ENCODE data around the gene ZBTB17.
"Not testable (repeated sequence)": the region's sequence is repeated elsewhere in the genome, so short reads cannot be mapped to it uniquely, and the experiment has no call there.

The ZBTB17 gene

GRCh38 chr1:15975805-15976680 is at the start of gene ZBTB17:
ZBTB17 (minus strand) TSS chr1:15976101; CDS start chr1:15948495, 27,606 bp downstream.
- peak; percentile 83 for DNase-seq

- DNase-seq, result no peak
Observed at GRCh38 chr1:16023050-16023653, 47.3 kb upstream of the ZBTB17 start.

- no peak for DNase-seq
Observed at GRCh38 chr1:16022393-16022792, 46.5 kb upstream of the ZBTB17 start.

- DNase-seq, result no peak
Observed at GRCh38 chr1:16021681-16022080, 45.8 kb upstream of the ZBTB17 start, which contains the start of gene CLCNKA. CLCNKA (plus strand) TSS chr1:16022036; CDS start chr1:16022620, 584 bp downstream.

GRCh38 chr1:16020878-16021277 is 45.0 kb upstream of the ZBTB17 start:
- DNase-seq, result not testable (repeated sequence)

- no peak for DNase-seq
Observed at GRCh38 chr1:16020325-16020724, 44.4 kb upstream of the ZBTB17 start.

- no peak for DNase-seq
Observed at GRCh38 chr1:16019644-16020277, 43.9 kb upstream of the ZBTB17 start.

- DNase-seq, result no peak
Observed at GRCh38 chr1:16018749-16019643, 43.1 kb upstream of the ZBTB17 start.

GRCh38 chr1:16018308-16018707 is 42.4 kb upstream of the ZBTB17 start:
- DNase-seq, result no peak

GRCh38 chr1:16017461-16018303 is 41.8 kb upstream of the ZBTB17 start, which contains the start of gene HSPB7:
HSPB7 (minus strand) TSS chr1:16018043; CDS start chr1:16017963, 80 bp downstream.
- no peak for DNase-seq

GRCh38 chr1:16017076-16017460 is 41.2 kb upstream of the ZBTB17 start:
- no peak for DNase-seq

- no peak for DNase-seq
Observed at GRCh38 chr1:16015960-16016901, 40.3 kb upstream of the ZBTB17 start.

- no peak for DNase-seq
Observed at GRCh38 chr1:16015491-16015890, 39.6 kb upstream of the ZBTB17 start.

- DNase-seq, result no peak
Observed at GRCh38 chr1:16014509-16015482, 38.9 kb upstream of the ZBTB17 start.

- DNase-seq, result no peak
Observed at GRCh38 chr1:16013908-16014258, 38.0 kb upstream of the ZBTB17 start.

GRCh38 chr1:16013220-16013907 is 37.5 kb upstream of the ZBTB17 start:
- DNase-seq, result no peak

GRCh38 chr1:16012590-16013219 is 36.8 kb upstream of the ZBTB17 start:
- no peak for DNase-seq

- DNase-seq, result no peak
Observed at GRCh38 chr1:16011936-16012589, 36.2 kb upstream of the ZBTB17 start.
